Colonic mucosa (tissue), 4 donors: ENCODE measurements around the gene VTN. TPM values are rescaled to one million over a fixed set of nuclear protein-coding genes. Genes with fewer than 3 reads are reported as not detected.

Experiments
- DNase-seq: peaks from one replicate; pipeline ENCODE4 v3.0.0-alpha.2; 2020
- H3K27ac ChIP-seq: fragments of 200-600 bp; one replicate; pipeline ENCODE4 v1.8.0; 2021
- H3K27me3 ChIP-seq: fragments of 200-600 bp; one replicate; pipeline ENCODE4 v1.8.0; 2021
- H3K36me3 ChIP-seq: fragments of 200-600 bp; one replicate; pipeline ENCODE4 v1.8.0; 2021
- H3K4me1 ChIP-seq: fragments of 200-600 bp; one replicate; pipeline ENCODE4 v1.8.0; 2021; ENCODE audit warnings: mild to moderate bottlenecking
- H3K4me3 ChIP-seq: fragments of 200-600 bp; one replicate; pipeline ENCODE4 v1.8.0; 2021
- H3K9ac ChIP-seq, 2 donors: one replicate each; pipeline ENCODE4 v1.7.0; 2013; ENCODE audit warnings: control low read depth in 2 of 2, low read depth in 2 of 2, low read length in 2 of 2
- H3K9me3 ChIP-seq: fragments of 200-600 bp; one replicate; pipeline ENCODE4 v1.8.0; 2021
- CTCF ChIP-seq: fragments of 200-600 bp; IDR thresholded peaks from one replicate; pipeline ENCODE4 v1.8.0; 2022; ENCODE audit warnings: antibody characterized with exemption, mild to moderate bottlenecking
- intact Hi-C: fragments of 100-400 bp; cut with DNase I; formaldehyde crosslinking; loops from one replicate; pipeline ENCODE4 v1.14.1; 2022
- total RNA-seq, 2 donors: library from RNA; stranded (reverse); fragmentation: NEBNext Ultra II Directional in 1 of 2; extraction: Animal tissue kit (Norgen Biotek cat#: 25700) in 1 of 2; gene quantifications; one replicate each; pipeline ENCODE4 v1.2.1, GENCODE V29; 2021
- donor health status: healthy.
- donor health status: DM: no; HTN: no; CAD: no.
- donor health status: DM: no; HTN: no; CAD: no.

Gene VTN
- total RNA-seq, 2 donors from 2014 or later = 1.8 TPM; not detected in 1

GRCh38 chr17:28368306-28368831 lies 1.7 kb downstream of the VTN start:
- intact Hi-C loops = no loop called here
- Histone ChIP-seq H3K36me3 (no peaks in the 10 kb centered on the region), H3K27ac (no peak overlapping the region), H3K4me3 (no peak overlapping the region), H3K27me3 (peaks cover 15% of the 10 kb centered on the region), H3K9me3 (no peaks in the 10 kb centered on the region), H3K9ac (no peak overlapping the region), H3K4me1 (peaks cover 4% of the 10 kb centered on the region)
- no peak for TF ChIP-seq CTCF
- DNase-seq = no peak

DNA sequence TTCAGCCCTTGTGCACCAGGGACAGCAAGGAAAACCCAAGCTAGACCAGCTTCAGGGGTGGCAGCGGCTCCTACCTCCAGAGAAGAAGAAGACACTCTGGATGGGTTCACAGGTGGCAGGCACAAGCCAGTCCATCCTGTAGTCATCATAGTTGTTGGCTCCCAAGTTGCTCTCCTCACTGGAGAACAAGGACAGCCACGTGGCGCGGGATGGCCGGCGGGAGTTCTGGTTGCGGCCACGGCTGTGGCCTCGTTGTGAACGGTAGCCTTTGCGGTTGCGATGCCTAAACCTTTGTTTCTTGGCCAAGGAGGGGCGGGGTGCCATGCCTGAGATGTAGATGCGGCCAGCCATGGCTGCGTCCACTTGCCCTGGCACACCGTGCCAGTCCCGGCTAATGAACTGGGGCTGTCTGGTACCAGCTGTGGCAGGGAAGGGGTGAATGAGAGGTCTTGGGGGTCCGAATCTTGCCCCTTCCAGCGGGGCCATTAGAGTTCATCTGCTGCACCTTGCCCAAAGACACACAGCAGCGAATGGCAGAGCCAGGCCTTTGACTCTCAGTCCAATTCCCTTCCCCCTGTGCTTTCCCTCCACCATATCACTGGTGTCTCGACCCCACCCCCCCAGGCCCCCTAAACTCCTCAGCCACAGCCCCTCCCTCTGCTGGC lies 2.3 kb downstream of the VTN start:
- no peak for DNase-seq
- TF ChIP-seq CTCF = no peak
- Histone ChIP-seq H3K27me3 (peaks cover 9% of the 10 kb centered on the region), H3K4me1 (peaks cover 4% of the 10 kb centered on the region), H3K9ac (no peak overlapping the region), H3K36me3 (no peaks in the 10 kb centered on the region), H3K9me3 (no peaks in the 10 kb centered on the region), H3K4me3 (no peak overlapping the region), H3K27ac (no peak overlapping the region)
- intact Hi-C loops = no loop called here

GRCh38 chr17:28366605-28367004 lies 3.5 kb downstream of the VTN start:
- no peak overlapping the region for H3K9ac ChIP-seq
- H3K27me3 ChIP-seq = no peaks in the 10 kb centered on the region
- no peaks in the 10 kb centered on the region for H3K9me3 ChIP-seq
- no peak for DNase-seq
- H3K27ac ChIP-seq = no peak overlapping the region
- no peak overlapping the region for H3K4me3 ChIP-seq
- TF ChIP-seq CTCF = no peak
- peaks cover 4% of the 10 kb centered on the region for H3K36me3 ChIP-seq
- intact Hi-C loops = no loop called here
- H3K4me1 ChIP-seq = no peaks in the 10 kb centered on the region

GRCh38 chr17:28365487-28365886 lies 4.6 kb downstream of the VTN start:
- Histone ChIP-seq H3K27ac (no peak overlapping the region), H3K4me1 (no peaks in the 10 kb centered on the region), H3K36me3 (peaks cover 11% of the 10 kb centered on the region), H3K27me3 (no peaks in the 10 kb centered on the region), H3K9ac (no peak overlapping the region), H3K9me3 (no peaks in the 10 kb centered on the region), H3K4me3 (no peak overlapping the region)
- TF ChIP-seq CTCF = no peak
- intact Hi-C loops = no loop called here
- no peak for DNase-seq

- no peak for TF ChIP-seq CTCF
- no peaks in the 10 kb centered on the region for H3K27me3 ChIP-seq
- H3K9me3 ChIP-seq = no peaks in the 10 kb centered on the region
- no peak within 1 kb of the TSS for H3K9ac ChIP-seq
- intact Hi-C loops = no loop called here
- peaks cover 11% of the 10 kb centered on the region for H3K36me3 ChIP-seq
- DNase-seq = no peak
- no peaks in the 10 kb centered on the region for H3K4me1 ChIP-seq
- no peak within 1 kb of the TSS for H3K4me3 ChIP-seq
- H3K27ac ChIP-seq = no peak within 1 kb of the TSS
Observed at GRCh38 chr17:28364665-28365363, 5.3 kb downstream of the VTN start, which contains the start of gene SEBOX. Gene SEBOX, minus strand, starts transcription at chr17:28365199. Its CDS starts 48 bp downstream, at chr17:28365151.
